Stimulated activated CD8-positive, alpha-beta memory T cell treated with anti-CD3 and anti-CD28 coated beads, Interleukin-12 subunit alpha, Interleukin-12 subunit beta, amount 100 ng/mL, for 4 hours (primary cell): ENCODE measurements around the gene RPS6KB2.

Experiments
- DNase-seq: peaks from one replicate; pipeline ENCODE4 v3.0.0-alpha.2; 2020; ENCODE audit warnings: low read depth

Gene RPS6KB2

DNA sequence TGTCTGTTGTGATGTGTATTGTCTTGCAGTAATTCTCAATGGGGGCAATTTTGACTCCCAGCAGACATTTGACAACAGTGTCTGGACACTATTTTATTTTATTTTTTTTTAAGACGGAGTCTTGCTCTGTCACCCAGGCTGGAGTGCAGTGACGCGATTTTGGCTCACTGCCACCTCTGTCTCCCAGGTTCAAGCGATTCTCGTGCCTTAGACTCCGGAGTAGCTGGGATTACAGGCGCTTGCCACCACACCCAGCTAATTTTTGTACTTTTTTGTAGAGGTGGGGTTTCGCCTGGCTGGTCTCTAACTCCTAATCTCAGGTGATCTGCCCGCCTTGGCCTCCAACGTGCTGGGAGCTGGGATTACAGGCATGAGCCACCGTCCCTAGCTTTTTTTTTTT, 1.4 kb downstream of the RPS6KB2 start:
- DNase-seq: no peak

GRCh38 chr11:67431346-67432249, 3.3 kb downstream of the RPS6KB2 start:
- DNase-seq: no peak

DNA sequence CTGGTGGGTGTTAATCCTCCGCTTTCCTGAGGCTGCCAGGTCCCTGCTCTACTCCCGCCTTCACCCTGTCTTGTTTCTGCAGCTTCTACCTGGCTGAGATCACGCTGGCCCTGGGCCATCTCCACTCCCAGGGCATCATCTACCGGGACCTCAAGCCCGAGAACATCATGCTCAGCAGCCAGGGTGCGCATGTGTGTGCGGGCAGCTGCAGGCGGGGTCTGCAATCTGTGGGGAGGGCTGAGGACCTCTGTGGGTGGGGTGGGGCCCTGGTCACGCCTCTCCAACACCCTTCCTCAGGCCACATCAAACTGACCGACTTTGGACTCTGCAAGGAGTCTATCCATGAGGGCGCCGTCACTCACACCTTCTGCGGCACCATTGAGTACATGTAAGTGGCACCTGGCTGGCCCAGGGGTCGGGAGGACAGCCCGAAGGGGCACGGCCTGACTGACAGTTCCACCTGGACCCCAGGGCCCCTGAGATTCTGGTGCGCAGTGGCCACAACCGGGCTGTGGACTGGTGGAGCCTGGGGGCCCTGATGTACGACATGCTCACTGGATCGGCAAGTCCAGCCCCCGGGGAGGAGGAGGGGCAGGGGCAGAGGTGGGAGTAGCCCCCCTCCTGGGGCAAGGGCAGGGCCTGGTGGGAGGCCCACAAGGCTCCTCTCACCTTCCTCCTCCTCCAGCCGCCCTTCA, 4.5 kb downstream of the RPS6KB2 start:
- DNase-seq: no peak

DNA sequence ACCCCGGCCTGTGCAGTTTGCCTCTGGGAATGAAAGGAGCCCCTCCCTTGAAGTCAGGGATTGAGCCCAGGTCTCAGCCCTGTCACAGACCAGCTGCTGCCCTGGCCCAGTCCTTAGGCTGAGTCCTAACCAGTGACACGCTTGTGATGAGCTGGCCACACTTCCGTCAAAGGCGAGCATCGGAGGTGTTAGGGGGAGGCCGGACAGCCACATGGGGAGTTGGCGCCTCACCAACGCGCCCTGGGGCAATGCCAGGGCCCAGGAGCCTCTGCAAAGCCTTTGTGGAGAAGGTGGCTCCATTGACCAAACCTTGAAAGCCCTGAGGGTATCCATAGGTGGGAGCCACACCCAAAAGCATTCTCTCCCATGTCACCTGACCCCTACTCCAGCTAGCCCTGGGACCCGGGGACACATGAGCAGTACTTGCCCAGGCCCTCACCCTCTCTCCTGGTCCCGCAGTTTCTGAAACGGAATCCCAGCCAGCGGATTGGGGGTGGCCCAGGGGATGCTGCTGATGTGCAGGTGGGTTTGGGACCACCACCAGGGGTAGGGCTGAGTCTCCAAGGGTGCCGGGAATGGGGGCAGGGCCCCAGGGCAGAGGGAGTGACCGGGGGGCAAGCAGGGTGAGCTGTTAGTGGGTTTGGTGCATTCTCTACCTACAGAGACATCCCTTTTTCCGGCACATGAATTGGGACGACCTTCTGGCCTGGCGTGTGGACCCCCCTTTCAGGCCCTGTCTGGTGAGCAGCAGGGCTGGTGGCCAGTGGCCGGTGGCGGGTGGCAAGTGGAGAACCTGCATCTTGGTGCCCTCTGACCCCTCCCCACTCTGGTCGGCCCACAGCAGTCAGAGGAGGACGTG, 5.5 kb downstream of the RPS6KB2 start:
- DNase-seq: no peak

- DNase-seq: no peak
Observed at GRCh38 chr11:67434395-67434881, 6.1 kb downstream of the RPS6KB2 start.

DNA sequence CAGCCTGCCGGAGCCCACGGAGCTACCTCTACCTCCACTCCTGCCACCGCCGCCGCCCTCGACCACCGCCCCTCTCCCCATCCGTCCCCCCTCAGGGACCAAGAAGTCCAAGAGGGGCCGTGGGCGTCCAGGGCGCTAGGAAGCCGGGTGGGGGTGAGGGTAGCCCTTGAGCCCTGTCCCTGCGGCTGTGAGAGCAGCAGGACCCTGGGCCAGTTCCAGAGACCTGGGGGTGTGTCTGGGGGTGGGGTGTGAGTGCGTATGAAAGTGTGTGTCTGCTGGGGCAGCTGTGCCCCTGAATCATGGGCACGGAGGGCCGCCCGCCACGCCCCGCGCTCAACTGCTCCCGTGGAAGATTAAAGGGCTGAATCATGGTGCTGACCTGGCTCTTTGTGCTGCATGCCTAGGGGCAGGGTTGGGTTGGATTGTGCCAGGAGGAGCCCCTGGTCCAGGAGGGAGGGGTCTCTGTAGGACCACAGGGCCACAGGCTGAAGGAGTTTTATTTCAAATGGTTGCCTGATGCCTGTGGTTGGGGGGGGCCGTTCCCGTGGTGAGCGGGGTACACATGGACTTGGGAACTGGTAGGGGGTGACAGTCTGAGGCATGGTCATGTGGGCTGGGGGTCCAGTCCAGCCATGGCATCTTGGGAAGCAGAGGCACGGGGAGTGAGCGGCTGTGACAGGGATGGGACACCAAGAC, 6.9 kb downstream of the RPS6KB2 start:
- no peak for DNase-seq

DNA sequence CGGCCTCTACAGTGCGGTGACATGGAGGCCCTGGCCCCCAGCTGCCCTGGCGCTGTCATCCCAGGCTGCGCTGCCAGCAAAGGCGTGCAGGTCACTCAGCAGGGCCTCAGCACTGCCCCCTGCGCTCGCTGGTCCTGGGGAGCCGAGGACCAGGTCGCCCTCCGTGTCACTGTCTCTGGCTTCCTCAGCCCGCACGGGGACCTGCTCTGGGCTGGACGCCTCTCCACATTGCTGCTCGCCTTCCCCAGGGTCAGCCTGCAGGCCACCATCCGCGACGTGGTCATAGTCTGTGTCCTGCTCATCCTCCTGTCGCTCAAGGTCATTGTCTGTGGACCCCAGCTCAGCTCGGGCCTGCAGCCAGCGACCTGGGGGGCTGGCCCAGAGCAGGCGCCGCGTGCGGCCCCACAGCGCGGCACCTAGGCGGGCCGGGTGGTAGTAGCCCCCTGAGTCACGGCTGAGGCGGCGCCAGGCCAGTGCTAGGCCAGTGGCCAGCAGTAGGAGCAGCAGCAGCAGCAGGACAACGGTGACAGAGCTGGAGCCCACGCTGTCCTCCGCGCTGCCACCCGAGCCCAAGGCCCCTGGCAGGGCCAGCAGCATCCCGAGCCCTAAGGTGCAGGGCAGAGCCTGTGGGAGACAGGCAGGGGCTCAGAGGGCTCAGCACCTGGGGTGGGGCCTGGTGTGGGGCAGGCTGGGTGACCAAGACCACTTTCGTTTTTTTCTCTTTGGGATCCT, 7.6 kb downstream of the RPS6KB2 start:
- DNase-seq: no peak

DNA sequence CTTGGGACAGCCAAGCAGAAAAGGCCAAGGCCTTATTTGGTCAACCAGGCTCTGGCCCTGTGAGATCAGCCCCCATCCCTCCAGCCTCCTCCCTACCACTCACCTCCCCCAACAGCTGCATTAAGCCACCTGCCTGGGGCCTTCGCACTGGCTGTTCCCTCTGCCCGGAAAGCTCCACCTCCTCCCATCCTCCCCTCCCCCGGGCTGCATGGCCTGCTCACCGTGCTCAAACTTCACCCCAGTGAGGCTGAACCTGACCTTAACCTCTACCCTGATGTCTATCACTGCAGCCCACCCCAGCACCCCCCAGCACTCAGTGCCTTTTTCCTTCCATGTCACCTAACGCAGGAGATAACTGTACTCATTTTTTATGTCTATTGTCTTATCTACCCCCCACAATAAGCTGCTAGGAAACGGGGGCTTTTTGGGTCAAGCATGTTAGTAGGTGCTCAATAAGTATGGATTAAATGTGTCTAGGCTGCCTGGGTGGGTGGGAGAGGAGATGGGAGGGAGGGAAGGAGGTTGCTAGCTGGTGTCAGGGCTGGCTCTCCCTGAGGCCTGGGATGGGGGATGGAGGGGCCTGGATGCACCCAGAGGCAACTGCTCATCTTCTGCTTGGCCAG, 8.3 kb downstream of the RPS6KB2 start:
- no peak for DNase-seq

DNA sequence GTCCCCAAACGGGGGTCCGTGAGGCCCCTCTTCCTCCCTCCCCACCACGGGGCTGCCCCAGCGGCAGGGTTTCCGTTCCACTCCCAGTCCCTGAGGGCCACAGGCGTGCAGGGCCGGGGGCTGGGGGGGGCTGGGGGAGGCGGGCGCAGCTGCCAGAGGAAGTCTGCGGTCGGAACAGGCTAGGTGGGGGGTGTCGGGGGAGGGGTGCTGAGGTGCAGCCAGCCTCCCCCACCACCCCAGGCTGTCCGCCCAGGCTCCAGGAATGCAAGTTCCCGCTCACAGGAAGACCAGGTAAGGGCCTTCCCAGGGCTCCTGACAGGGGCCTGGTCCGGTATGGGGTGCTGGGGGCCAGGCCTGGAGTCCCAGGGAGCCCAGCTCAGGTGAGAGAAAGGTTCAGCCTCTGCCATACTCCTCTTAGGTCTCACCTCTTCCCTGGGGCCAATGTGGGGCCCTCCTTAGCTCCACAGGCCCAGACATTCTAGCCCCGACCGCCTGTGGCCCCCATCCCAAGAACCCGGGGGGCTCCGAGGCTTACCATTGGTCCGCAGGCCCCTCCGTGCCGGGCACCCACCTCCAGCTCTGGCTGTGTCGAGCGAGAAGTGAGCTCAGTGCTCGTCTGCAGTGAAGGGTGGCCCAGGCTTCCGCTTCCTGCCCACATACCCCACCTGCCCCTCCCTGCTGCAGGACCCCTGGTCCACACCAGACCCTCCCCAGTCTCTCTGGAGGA, 9.0 kb downstream of the RPS6KB2 start, which contains the start of gene PTPRCAP:
Gene PTPRCAP, minus strand, starts transcription at position 601 of the 727 bp plus-strand sequence. Its CDS starts 63 bp downstream, at position 538.
- peak; percentile 61 for DNase-seq

DNA sequence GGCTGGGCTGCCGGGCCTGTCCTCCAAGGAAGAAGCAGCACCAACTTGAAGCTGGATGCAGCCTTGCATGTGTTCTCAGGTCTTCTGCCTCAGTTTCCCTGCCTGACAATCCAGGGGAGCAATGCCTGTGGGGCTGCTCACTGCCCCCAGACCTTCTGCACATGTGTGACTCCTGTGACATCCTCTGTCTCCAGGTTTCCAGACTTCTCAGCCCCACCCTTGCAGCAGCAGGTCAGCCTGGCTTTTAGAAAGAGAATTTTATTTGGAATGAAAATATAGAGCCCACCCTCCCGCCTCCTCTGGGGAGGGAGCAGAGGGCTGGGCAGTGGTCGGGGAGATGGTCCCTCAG, 9.5 kb downstream of the RPS6KB2 start:
- no peak for DNase-seq

DNA sequence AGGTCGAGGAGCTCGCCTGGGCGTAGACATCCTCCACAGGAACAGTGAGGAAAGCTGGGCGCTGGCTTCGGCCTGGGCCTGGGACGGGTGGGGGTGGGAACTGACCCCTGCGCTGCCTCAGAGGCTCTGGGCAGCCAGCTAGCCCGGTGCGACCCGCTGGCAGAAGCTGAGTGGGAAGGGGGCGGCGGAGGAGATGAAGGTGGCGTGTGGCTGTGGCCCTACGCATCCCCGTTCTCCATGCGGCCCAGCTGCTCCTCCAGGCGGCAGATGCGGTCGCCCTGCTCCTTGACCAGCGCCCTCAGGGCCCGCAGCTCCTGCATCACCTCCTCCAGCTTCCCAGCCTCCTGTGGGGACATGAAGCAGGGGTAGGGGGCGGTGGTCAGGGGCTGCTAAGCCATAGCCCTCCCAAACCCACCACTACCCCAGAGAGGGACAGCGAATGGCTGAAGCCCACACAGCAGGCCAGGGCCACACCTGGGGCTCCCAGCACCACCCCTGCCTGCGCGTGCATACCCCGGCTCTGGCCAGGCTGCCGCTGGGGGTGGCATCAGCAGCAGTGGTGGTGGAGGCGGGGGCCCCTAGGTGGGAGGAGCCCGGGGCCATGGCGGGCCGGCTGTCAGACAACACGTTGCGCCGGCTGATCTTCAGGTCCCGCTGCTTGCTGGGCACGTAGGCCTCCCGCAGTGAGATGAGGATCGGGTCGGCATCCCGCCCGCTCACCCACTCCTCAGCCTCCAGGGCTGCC, 10.0 kb downstream of the RPS6KB2 start:
- peak; percentile 57 for DNase-seq

DNA sequence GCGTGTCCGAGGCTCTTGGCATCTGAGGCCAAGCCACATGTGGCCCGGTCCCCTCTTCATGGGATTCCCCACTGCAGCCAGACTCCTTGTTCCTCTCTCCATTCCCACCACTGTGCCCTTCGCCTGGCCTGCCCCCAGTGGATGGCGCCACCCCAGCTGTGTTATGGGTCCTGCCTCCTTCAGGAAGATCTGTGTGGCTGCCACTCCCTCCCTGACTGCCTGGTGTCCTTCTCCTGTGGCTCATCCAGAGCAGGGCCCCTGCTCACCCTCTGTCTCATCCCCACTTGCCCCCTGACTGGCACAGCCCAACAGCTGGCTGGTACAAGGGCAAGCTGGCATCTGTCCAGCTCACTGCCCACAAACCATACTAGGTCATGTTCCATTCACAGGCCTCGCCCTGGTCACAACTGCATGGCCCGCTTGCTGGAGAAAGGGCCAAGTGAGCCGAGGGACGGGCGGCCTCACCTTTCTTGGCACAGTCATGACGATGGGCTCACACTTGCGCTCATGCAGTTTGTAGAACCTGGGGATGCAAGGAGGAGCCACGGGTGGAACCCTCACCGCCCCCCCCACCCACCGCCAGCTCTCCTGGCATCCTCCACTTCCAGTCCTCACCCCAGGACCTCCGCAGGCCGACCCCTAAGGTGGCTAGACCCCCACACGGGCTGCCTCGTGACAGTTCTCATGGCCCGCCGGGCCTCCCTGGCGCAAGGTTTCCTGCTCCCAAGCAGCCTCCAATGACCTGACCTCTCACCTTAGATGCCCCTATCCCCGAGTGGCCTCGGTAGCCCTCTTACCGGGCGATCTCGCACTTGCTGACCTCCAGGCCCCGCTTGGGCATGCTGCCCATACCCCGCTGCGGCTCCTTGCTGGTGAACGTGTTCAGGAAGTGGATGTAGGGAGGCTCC, 11.3 kb downstream of the RPS6KB2 start:
- DNase-seq: no peak

GRCh38 chr11:67440229-67441097, 12.2 kb downstream of the RPS6KB2 start:
- no peak for DNase-seq

GRCh38 chr11:67441098-67441563, 12.8 kb downstream of the RPS6KB2 start:
- DNase-seq: no peak

- no peak for DNase-seq
Observed at GRCh38 chr11:67441731-67442351, 13.5 kb downstream of the RPS6KB2 start.
